GM21360 (cell line): ENCODE results near the gene FHOD3.

Experiments used
- ATAC-seq: cut with Tn5 transposase; IDR thresholded peaks from one replicate; pipeline ENCODE4 v1.9.1; 2021; ENCODE audit warnings: mild to moderate bottlenecking, moderate library complexity; ENCODE audit not compliant: unreplicated experiment

Gene FHOD3

DNA sequence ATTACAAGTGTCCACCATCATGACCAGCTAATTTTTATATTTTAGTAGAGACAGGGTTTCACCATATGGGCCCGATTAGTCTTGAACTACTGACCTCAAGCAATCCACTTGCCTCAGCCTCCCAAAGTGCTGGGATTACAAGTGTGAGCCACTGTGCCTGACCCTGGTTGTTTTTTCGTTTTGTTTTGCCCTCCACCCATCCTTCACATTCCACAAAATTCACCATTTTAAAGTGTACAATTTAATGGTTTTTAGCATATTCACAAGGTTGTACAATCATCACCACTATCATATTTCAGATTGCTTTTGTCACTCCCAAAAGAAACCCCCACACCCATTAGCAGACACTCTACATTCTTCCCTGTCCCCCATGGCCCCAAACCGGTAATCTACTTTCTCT lies 316.3 kb downstream of the FHOD3 start:
- no peak for ATAC-seq

DNA sequence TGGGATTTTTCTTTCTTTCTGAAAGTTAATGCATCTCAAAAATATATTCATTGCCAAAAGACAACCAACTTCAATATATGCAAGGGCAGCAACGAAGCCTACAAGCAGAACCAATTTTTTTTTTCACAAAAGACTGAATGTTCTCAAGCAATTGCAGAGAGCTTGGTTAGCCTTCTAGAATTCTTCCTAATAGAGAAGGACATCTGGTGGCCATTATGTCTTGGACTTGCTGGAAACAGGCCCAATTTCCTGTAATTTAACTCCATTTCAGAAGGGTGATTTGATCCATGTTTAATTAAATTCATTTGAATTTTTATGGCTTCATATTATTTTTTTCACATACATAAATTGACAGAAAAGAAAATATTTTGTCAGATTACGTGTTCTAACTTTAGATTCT lies 323.3 kb downstream of the FHOD3 start:
- no peak for ATAC-seq

DNA sequence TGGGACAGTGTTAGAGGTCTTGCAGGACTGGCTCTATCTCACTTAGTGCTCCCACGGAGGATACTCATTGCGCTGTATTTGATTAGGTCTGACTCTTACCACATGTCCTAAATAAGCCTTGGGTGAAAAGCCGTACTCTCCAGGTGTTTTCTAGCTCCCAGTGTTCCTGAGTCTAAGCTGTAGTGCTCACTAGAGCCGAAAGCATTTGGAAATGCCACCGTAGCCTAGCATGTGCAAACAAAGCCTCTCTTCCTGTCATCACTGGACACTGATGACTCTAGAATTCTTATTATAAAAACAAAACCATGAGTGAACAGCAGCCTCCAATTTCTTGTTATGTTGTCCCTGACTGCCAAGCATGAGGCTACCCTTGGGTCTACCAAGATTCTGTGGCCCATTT lies 325.1 kb downstream of the FHOD3 start:
- ATAC-seq, result no peak

DNA sequence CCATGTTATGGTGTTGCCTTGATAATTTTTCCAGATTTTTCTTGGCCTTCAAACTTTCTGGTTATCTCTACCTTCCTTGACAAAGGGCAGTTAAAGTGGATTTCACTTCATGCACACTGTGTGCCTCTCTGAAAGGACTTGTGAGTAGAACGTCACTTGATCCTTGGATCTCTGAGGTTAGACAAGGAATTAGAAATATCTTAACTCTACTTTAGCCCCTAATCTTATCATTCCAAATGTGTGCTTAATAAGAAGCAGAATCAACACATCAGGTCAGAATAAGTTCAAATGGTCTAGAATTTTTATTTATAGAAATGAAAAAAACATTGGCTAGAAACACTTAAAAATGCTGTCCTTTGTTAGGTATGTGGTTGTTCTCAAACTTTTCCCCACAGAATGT lies 325.6 kb downstream of the FHOD3 start:
- no peak for ATAC-seq

DNA sequence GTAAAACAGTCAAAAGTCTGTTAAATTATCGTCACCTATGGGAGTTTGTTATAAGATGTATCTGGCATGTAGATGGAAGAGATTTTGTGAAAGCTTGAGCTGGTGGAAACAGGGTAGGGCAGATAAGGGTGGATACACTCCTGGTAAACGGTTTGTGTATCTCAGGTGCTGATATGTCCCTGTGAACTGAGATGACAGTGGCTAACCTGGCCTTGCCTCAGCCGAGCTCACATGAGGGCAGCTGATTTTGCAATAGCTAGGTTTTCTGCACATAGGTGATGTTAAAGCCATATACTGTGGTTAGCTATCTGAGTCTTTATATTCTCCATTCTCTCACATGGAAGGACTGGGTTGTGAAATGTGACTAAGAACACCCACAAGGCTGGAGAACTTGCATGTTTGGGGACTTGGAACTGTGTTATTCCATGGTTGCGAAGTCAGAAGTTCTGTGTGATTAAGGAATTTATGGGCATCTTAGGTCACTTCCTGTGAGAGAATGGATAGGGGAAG lies 326.2 kb downstream of the FHOD3 start:
- no peak for ATAC-seq

DNA sequence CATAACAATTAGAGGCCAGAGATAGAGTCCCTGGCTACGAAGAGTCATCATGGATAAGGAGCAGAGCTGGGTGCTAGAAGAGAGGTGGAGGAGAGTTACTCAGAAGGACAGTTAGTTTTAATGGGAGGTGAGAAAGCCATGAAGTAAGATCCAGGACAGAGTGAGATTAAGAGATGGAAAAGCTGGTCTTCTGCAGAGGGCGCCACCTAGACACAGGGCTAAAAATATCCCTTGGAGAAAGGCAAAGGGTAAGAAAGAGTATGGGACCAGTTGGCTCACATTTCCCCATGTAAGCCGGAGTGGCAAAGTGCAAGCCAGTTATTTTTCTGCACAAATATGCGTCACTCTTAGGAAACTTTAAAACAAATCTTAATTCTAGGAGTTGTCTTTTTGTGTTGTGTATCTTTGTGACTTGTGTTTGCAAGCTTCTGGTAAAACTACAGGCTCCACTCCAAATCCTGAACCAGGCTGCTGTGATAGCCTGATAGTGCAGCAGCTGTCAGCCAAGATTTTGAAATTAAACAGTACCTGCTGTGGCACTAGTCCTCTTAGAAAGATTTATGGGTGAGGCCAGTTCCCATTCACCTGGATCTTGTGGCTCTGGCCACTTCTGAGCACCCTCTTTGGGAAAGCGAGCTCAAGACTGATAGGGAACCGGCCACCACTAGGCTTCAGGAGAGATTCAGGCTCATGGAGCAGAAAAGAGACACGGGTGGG lies 327.1 kb downstream of the FHOD3 start:
- no peak for ATAC-seq

DNA sequence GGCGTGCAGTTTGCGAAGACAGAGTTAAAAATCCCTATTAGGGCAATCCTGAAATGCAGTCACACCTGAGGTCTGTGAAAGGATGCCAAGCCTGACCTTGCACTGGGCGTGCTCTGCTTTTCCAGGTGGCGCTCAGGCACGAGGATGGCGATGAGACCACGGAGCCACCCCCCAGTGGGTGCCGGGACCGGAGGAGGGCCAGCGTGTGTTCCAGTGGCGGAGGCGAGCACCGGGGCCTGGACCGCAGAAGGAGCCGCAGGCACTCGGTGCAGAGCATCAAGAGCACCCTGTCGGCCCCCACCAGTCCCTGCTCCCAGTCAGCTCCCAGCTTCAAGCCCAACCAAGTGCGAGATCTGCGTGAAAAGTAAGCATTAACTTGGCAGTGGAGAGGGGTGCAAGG lies 327.9 kb downstream of the FHOD3 start:
- ATAC-seq, result no peak

DNA sequence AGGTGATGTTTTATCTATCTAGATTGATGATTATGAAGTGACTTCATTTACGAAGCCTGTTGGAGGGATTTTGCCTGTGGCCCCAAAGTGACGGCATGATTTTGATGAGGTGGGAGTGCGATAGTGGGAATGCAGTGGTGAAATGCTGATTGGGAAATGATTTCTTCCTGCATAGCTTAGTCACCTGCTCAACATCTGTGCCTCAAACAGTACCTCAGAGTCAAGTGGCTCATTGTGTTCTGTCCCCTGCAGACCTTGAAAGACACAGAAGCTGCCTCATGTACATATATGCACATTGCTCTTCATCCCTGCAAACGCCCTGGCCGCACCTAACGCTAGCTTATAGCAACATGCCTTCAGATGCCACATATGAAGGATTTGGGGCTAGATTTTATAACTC lies 330.1 kb downstream of the FHOD3 start:
- ATAC-seq, result no peak

DNA sequence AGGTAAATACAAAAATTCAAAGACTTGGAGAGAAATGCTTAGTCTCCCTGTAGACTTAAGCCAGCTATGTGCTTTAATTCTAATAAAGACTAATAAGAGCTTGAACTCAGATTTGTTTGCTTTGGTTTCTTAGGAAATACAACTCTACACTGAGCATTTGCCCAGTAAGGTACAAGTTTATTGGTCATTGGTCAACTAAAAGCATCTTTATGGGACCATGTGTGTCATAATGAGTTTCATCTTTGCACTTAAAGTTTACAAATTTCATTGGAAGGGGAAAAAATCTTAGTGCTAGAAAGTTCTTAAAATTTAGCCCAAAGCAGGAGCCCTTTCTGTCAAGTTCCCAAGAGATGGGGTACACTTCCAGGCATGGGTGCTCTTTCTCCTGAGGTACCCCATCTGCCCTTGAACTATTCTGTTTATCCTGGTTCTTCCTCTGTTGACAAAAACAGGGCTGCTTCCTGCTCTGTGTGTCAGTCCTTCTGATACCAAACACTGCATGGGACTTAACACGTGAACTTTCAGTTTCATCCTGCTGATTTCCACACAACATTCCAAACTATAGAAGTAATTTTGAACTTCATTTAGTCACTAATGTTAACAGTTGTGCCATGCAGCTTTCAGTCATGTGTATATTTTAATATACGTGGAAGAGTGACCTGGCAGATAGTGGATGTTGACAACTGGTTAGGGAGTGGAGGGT lies 331.1 kb downstream of the FHOD3 start:
- no peak for ATAC-seq

DNA sequence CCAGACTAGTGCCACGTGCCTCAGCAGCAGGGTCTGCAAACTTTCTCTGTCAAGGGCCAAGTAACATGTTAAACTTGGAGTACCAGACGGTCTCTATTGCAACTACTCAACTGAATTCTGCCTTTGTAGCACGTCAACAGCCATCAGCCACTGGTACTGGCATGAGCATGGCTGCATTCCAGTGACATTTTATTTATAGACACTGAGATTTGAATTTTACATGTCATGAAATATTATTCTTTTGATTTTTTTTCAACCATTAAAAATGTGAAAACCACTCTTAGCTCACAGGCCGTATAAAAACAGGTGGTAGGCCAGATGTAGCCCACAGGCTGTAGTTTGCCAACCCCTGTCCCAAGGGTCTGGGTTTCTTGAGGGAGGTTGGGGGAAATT lies 331.6 kb downstream of the FHOD3 start:
- ATAC-seq, result no peak

DNA sequence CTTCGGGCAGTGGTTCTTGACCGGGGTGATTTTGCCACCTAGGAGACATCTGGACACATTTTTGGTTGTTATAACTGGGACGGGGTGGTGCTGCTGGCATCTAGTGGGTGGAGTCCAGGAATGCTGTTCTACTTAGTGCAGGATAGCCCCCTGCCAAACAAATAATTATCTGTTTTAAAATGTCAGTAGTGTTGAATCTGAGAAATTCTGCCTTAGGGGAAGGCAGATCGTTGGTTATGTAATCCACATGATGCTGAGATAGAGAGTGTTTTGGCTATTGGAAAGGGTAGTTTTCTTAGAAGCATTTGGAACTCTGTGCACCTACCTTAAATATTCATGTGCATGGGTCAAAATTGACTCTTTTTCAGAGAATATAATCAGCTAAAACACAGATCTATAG lies 332.3 kb downstream of the FHOD3 start:
- no peak for ATAC-seq

DNA sequence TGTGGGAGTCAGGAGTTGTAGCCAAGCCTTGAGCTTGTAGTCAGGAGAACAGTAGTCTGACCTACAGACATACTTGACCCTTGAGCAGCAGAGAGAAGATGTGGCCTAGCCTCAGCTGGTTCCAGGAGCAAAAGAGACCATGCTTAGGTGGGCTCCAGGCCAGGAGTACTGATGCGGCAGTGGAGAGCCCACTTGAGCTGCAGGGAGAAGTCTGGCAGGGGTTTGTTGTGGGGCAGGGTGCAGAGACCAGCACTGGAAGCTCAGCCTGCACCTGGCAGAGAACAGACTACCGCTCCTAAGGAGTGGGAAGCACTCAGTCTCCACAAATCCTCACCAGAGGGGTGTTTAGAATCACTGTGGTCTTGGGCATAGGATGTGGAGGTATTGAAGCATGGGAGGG lies 333.4 kb downstream of the FHOD3 start:
- ATAC-seq, result no peak

DNA sequence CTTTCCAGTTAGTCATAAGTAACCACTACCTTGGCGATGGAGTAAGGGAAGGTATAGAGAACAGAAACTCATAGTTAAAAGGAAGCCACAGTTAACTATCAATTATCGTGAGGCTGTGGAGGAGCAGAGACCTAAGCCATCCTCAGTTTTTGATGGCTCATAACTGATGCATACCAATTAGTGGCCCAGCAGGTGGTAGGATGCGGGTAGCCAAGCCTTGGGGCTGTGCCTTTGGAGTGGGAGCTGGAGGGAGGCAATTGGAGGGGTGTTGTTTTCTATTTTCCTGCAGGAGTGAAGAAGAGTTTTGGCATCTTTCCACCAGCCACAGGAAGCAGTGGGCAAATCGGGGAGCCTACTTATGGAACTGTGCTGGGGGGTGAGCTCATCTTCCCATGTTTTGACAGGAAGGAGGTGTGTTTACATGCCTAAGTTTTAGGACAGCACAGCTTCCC lies 336.5 kb downstream of the FHOD3 start:
- no peak for ATAC-seq

DNA sequence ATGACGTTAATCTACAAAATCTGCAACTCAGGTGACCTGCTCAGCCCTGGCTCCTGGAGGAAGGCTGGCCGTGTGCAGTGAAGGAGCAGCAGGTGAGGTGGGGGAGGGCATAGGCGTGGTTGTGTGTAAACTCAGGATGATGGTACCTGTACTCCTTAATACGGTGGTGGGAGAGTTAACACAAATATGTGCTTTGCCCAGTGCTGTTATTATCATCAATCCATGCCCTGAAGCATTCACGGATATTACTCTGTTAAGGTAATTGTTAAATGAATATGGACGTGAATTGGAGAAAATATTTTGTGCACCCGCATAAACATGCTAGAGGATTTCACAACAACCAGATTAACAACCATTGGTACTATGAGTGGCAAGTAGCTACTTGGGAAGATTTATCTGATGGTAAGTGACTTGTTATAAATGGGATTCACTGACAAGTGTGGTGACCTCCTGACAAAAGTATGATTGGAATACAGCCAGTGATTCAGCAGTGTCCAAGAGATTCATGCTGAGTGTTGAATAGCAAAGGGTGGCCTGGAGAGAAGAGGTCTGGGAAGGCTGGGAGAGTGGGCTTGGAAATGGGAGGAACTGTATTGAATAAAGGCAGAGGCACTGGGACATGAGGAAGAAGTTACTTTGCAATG lies 337.2 kb downstream of the FHOD3 start:
- ATAC-seq, result no peak

DNA sequence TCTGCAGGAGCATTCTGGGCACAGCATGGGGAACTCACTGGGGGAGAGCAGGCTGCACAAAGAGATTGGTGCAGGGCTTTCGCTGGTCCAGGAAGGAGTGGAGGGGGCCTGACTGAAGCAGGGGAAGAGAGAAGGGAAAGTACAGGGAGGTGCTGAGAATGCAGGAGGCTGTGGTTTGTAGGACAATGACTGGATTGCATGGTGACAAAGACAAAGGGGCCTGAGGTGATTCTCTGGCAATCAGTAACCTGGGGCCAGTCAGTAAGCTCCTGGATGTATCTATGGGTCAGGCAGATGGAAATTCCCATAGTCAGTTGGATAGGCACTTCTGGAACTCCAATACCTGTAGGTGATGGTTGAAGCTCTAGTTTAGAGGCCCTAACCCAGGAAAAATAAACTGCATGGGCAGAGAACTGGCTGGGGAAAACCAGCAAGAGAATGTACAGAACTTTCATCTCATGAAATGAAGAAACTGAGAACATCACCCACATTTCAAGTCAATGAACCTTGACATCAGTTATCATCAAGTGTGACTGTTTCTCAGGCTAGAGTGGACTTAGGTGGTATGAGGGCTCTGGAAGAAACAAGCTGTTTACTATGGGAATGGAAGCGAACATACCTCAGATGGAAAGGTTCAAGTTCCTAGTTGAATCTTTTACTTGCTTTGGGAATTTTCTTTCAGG lies 338.0 kb downstream of the FHOD3 start:
- ATAC-seq, result peak; percentile 35

DNA sequence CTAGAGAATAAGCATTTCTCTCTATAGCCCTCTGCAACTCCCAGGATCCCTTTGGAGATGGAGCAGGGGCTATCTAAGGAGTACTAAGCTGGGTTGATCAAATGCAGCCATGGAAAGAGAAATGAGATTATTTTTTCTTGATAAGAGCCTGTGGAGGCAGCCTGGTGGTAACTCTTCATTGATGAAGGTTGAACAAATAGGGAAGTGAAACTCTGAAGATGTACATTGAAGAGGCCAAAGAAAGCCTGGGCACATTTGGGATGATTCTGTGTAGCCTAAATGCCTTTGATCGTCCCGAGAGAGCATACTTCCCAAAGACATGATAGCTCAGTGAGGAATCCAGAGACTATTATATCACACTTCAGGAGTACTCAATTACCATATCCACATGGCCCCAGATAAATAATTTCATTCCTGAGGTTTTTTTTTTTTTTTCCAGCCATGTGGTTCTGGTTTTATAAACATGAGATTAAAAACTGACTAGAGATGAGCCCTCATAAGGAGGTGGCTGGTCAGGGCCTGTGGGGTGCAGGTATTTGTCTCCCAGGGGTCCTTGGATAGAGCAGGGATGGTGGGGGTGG lies 338.8 kb downstream of the FHOD3 start:
- ATAC-seq, result peak; percentile 28

DNA sequence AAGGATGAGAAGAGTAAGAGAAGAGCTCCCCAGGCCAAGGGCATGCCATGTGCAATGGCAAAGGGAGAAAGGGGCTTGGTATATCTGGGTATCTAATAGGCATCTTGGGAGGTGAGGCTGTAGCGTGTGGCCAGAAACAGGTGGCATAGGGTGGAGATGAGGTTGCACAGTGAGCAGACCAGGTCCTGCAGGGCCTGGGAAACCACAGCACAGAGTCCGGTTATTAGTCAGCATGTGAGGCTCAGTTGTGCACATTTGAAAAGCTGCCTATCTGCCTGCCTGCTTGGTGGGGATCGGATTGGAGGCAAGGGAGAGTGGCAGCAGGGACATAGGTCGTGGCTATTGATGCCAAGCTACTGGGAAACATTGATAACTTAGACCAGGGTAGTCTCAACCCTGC lies 340.7 kb downstream of the FHOD3 start:
- peak; percentile 86 for ATAC-seq

DNA sequence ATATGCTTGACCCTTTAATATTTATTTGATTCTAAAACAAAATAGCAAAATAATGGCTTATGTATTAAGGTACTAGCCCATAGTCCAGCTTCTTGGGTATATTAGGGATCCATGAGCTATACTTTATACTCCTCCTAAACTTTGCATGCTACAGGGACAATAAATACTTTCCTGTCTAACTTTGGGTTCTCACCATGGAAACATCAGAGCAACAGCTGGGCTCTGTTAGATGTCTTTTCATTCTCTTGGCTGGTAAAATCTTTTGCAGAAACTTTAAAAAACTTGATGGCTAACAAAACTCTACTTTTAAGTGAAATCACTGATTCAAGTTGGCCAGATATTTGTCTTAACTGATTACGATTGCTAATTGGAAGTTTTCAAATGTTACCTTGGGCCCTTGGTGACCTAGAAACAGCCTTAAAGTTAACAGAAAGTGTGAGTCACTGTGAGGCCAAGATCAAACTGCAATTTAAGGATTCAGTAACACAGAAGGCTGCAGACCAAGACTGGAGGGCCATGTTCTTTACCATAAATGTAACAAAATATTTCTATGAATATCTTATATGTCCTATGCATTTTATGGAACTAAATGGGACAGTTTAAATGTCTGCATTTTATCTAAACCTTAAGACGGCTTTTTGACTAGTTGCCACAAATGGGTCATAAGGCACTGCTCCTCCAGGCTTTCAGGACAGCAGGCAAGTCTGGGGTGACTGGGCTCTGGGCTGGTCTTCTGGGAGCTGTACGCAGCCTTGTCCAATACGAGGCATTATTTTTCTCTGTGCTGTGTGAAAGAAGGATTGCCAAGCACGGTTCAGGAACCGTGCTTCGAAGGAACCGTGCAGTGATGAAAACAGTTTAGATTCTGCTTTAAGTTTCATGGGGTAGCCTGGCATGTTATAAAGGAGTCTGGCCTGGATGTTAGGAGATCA lies 342.8 kb downstream of the FHOD3 start:
- no peak for ATAC-seq

DNA sequence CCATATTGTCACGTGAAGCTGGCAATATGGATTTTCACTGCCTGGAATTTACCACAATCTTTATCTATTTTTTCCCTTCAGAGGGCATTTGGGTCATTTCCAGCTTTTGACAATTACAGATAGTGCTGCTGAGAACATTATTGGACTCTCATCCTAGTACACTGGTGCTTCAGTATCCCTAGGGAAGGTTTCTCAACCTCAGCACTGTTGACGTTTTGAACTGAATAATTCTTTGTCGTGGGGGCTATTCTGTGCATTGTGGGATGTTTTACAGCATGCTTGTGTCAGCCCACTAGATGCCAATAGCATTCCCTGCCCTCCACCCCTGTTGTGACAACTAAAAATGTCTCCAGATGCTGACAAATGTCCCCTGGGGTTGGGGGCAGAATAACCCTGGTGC lies 345.5 kb downstream of the FHOD3 start:
- no peak for ATAC-seq

DNA sequence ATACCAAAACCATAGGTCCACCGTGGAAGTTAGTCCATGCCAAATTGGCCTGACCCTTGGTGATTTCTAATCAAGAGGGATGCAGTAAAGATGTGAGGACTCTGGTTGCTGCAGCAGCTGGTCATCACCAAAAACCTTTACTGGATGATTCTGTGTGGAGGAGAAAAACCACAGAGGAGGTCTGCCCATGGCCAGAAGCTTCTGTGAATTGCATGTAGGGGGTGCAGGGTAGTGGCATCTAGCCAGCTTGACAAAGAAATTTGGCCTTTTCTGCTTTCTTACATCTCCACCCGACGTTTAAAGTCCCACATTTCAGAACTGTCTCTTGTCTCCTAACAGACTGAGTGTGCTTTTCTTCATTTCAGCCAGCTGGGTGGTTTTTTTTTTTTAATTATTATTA lies 351.3 kb downstream of the FHOD3 start:
- ATAC-seq, result no peak
